ENCODE results near the gene CEP63.

The CEP63 gene

DNA sequence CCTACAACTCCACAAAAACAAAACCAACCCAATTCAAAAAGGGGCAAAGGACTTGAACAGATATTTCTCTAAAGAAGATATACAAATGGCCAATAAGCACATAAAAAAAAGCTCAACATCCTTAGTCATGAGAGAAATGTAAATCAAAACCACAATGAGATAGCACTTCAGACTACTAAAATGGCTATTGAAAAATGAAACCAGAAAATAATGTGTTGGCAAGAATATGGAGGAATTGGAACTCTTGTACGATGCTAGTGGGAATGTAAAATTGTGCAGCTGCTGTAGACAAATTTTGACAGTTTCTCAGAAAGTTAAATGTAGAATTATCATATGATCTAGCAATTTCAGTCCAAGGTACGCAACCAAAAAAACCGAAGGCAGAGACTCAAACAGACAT is 136.0 kb downstream of the CEP63 start:
- no peak overlapping the region for H3K4me3 ChIP-seq (replicated peaks; ENCODE audit: low read depth, low read length)
- TF ChIP-seq CTCF (IDR thresholded peaks at IDR 0.05; ENCODE audit: low read length, missing control alignments): no peak
- peak; percentile 23 for DNase-seq (ENCODE audit: low read depth)

DNA sequence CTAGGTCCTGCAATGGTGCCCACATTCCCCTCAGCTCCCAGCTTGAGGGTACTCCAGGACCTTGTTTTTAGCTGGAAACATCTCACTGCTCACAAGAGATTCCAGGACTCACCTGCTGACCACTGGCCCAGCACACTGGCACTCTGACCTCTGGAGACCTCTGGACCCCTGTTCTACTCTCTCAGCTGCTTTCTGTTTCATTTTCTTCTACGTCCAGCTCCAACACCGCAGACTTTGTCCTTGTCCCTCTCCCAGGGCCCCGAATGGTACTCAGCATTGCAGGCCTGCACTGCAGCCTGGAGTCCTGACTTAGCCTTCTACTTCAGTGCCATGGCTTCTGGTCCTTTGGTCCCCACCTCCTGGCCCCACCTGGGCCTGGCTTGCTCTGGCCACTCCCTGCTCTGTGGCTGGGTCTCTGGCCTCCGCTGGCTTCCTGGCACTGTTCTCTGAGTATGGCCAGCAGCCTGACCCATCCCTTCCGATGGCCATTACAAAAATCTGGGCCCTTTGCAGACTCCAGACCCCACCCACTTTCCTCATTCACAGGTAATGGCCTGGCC is 137.0 kb downstream of the CEP63 start:
- TF ChIP-seq CTCF (IDR thresholded peaks at IDR 0.05; ENCODE audit: low read length, missing control alignments): no peak
- no peak overlapping the region for H3K4me3 ChIP-seq (replicated peaks; ENCODE audit: low read depth, low read length)
- DNase-seq (ENCODE audit: low read depth): no peak

GRCh38 chr3:134623615-134624245 is 137.9 kb downstream of the CEP63 start:
- no peak for DNase-seq (ENCODE audit: low read depth)
- TF ChIP-seq CTCF (IDR thresholded peaks at IDR 0.05; ENCODE audit: low read length, missing control alignments): no peak

More at GRCh38 chr3:134623615-134624245, 137.9 kb downstream of the CEP63 start:
- H3K4me3 ChIP-seq (replicated peaks; ENCODE audit: low read depth, low read length): no peak overlapping the region
